HFF-Myc (cell line): ENCODE measurements around the gene CCDC68.

Experiments used
- DNase-seq: peaks from one replicate; pipeline ENCODE4 v3.0.0-alpha.2; 2011; ENCODE audit warnings: low read depth; ENCODE audit errors: extremely low read depth
- H3K4me3 ChIP-seq: replicated peaks from 2 replicates; pipeline ENCODE4 v1.5.1; 2011; ENCODE audit warnings: low read depth, mild to moderate bottlenecking, control low read depth, low read length
- TF ChIP-seq, protein P1 (sequence below): IDR thresholded peaks from 2 replicates; pipeline ENCODE4 v1.5.1; 2012; ENCODE audit warnings: mild to moderate bottlenecking, low read depth, low read length, control low read depth; ENCODE audit errors: missing control alignments

CCDC68 gene

DNA sequence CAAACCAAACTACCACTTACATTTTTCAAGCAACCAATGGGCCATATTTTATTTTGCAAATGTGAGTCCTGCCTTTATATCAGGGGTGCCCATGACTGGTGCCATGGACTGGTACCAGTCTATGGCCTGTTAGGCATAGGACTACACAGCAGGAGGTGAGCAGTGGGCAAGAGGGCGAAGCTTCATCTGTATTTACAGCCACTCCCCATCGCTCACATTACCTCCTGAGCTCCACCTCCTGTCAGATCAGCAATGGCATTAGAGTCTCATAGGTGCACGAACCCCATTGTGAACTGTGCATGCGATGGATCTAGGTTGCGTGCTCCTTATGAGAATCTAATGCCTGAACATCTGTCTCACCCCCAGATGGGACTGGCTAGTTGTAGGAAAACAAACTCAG is 53.6 kb downstream of the CCDC68 start:
- H3K4me3 ChIP-seq, result no peak overlapping the region
- no peak for DNase-seq
- TF ChIP-seq, protein P1, sequence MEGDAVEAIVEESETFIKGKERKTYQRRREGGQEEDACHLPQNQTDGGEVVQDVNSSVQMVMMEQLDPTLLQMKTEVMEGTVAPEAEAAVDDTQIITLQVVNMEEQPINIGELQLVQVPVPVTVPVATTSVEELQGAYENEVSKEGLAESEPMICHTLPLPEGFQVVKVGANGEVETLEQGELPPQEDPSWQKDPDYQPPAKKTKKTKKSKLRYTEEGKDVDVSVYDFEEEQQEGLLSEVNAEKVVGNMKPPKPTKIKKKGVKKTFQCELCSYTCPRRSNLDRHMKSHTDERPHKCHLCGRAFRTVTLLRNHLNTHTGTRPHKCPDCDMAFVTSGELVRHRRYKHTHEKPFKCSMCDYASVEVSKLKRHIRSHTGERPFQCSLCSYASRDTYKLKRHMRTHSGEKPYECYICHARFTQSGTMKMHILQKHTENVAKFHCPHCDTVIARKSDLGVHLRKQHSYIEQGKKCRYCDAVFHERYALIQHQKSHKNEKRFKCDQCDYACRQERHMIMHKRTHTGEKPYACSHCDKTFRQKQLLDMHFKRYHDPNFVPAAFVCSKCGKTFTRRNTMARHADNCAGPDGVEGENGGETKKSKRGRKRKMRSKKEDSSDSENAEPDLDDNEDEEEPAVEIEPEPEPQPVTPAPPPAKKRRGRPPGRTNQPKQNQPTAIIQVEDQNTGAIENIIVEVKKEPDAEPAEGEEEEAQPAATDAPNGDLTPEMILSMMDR, result no peak

DNA sequence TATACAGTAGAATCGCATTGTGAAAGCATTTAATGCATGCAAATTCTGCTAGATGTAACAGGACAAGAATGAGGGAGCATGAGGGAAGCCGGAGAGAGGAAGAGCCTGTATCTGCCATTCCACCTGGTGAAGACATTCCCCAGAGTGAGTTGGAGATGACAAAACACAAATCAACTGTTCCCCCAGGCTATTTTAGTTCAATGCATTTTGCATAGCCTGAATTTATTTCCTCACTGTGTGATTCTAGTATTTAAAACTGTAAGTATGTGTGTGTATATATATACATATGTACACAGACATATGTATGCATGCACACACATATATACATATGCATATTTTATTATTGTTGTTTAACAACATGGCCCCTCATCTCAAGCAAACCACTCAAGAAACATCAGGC is 54.7 kb downstream of the CCDC68 start:
- no peak overlapping the region for H3K4me3 ChIP-seq
- no peak for DNase-seq
- TF ChIP-seq, protein P1, result no peak

DNA sequence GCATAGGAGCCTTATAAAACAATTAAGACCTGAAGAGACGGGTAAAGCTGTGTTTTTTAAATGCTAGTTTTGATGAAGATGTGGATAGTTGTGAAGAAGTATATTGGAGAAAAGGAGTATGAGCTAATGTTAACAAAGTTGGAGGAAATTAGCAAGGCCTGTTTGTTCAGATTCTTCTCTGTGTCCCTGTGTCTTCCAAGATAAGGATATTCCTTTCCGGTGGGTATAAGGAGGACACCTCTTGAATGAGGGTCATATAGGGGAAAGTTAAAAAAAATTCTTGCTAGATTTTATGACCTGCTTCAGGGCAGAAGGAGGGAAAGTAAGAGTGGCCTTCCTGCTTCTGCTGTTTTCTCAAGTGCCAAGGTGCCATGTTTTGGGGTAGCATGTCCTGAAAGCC is 59.0 kb downstream of the CCDC68 start:
- TF ChIP-seq, protein P1, result no peak
- DNase-seq, result no peak
- H3K4me3 ChIP-seq, result no peak overlapping the region

DNA sequence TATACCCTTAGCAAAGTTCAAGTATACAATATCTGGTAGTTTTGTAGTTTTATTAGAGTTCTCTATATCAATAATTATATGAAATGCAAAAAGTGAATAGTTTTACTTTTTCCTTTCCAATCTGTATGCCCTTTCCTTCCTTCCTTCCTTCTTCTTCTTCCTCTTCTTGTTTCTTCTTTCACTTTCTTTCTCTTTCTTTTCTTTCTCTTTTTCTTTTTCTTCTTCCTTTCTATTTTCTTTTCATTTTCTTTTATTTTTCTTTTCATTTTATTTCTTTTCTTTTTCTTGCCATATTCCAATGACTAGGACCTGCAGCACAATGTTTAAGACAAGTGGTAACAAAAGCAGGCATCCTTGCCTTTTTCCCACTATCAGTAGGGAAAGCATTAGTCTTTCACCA is 59.8 kb downstream of the CCDC68 start:
- TF ChIP-seq, protein P1, result no peak
- no peak for DNase-seq
- H3K4me3 ChIP-seq, result no peak overlapping the region

DNA sequence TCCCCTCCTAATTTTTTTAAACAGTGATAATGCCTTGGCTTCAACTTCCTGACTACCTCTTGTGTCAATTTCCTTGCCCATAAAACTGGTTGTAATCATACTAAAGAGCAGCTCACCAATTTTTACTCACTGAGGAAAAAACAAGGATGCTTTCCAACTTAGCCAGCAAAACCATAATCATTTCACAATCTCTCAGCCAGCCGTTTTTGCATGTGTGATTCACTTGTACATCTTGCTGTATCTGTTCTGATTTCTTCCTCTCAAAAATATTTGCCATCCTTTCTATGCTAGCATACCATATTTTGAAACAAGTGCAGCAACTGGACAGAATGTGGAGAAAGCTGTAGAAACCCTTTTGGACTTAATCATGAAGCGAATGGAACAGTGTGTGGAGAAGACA is 70.3 kb downstream of the CCDC68 start:
- H3K4me3 ChIP-seq, result no peak overlapping the region
- TF ChIP-seq, protein P1, result no peak
- no peak for DNase-seq

DNA sequence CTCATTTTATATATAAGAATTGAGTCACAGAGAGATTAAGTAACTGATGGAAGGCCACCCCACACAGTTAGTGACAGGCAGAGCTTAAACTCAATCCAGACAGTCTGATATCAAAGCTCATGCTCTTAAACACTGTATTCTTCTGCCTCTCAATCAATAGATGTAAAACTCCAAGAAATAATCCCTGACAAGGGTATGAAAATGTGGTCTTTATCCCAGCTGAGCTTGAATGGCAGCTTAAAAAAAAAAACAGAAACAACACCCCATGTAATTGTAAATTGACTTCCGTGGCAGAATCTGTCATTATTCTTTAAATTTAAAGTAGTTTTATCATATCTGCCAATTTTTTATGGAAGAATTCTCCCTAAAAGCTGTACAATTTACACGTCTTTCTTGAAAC is 70.9 kb downstream of the CCDC68 start:
- DNase-seq, result no peak
- no peak overlapping the region for H3K4me3 ChIP-seq
- TF ChIP-seq, protein P1, result no peak

DNA sequence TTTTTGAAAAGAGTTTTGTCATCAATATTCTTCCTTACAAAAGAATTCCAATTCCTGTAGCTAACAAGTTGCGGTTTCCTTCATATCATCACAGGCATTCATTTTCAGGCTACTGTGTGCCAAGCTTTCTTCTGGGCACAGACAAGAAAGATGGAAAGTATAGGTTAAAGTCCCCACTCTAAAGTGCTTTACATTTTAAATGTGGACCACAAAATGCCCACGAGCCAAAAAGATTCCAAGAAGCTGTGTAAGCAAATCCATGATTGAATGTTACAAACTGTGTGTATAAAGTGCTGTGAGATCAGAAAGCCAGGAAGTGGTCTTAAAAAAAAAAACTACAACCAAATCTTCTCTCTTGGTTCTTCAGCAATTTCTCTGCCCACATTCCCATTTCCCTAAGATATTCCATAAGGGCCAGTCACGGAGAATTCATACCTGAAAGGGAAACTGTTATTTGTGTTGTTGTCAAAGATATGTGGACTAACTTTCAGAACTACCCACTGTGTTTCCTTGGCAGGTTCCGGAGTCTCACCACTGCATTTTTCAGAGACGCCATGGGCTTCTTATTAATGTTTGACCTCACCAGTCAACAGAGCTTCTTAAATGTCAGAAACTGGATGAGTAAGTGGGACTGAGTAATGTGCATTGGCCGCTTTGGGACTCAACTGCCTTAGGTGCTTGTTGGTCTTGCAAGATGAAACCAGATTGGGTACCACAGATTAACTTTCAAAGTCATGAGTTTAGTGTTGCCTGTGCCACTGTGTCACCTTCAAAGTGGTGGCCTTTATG is 75.3 kb downstream of the CCDC68 start:
- TF ChIP-seq, protein P1, result no peak
- no peak for DNase-seq

More for the DNA sequence above, 75.3 kb downstream of the CCDC68 start:
- no peak overlapping the region for H3K4me3 ChIP-seq
